GM12878 (cell line): ENCODE results near the gene CHP2. TPM values are rescaled to one million over a fixed set of nuclear protein-coding genes. Genes with fewer than 3 reads are reported as not detected.

Experiments
- ATAC-seq: fragments of 200-7000 bp; cut with Tn5 transposase; 3 replicates; pipeline ENCODE4 v1.9.1; 2020; ENCODE audit warnings: mild to moderate bottlenecking, moderate library complexity
- BruUV-seq: library from RNA; stranded (reverse); fragments of 400-500 nt; replicated peaks from 2 replicates; lab custom pipeline; 2021; lab: Mats Ljungman, UMichigan
- CTCF ChIA-PET: fragments of 300-600 bp; sonication (Branson Sonifier 250); formaldehyde crosslinking; extraction: SDS; loops from one replicate; lab custom pipeline; 2021; ENCODE audit warnings: inconsistent platforms; lab: Yijun Ruan, JAX
- POLR2A ChIA-PET: fragments of 350-600 bp; formaldehyde crosslinking; extraction: SDS; loops from one replicate; lab custom pipeline; 2021; ENCODE audit warnings: inconsistent platforms; lab: Charles Lee
- RAD21 ChIA-PET: fragments of 300-600 bp; sonication (Branson Sonifier 250); formaldehyde crosslinking; loops from one replicate; lab custom pipeline; 2023; ENCODE audit warnings: antibody characterized with exemption; ENCODE audit not compliant: unreplicated experiment; lab: Charles Lee
- SMC1A ChIA-PET: fragments of 300-600 bp; sonication (Branson Sonifier 250); formaldehyde crosslinking; loops from one replicate; lab custom pipeline; 2023; ENCODE audit not compliant: unreplicated experiment, uncharacterized antibody; lab: Charles Lee
- DNase-seq: peaks from one replicate; pipeline ENCODE4 v3.0.0-alpha.2; 2011; ENCODE audit warnings: low read depth, low spot score
- FAIRE-seq: peaks from 3 replicates; lab custom pipeline; 2011; peaks lifted over from hg19 to GRCh38; lab: Jason Lieb, UNC
- H2AFZ ChIP-seq: 2 replicates; pipeline ENCODE4 v1.6.0; 2011; ENCODE audit warnings: low read depth, low read length, control low read depth; ENCODE audit not compliant: control insufficient read depth
- H3K27ac ChIP-seq: 2 replicates; pipeline ENCODE4 v1.5.1; 2011; ENCODE audit warnings: control low read depth; ENCODE audit not compliant: control insufficient read depth, insufficient read depth
- H3K27me3 ChIP-seq, 2 experiments: replicated peaks in 1 of 2; 2 replicates each; pipeline versions ENCODE4 v1.6.0 to v1.6.1; 2011; ENCODE audit warnings: low read length in 1 of 2; ENCODE audit not compliant: control insufficient read depth in 2 of 2, insufficient read depth in 2 of 2
- H3K36me3 ChIP-seq, 2 experiments: 2 replicates each; pipeline ENCODE4 v1.5.1; 2011; ENCODE audit warnings: low read length in 1 of 2; ENCODE audit not compliant: control insufficient read depth in 2 of 2, insufficient read depth in 2 of 2
- H3K4me1 ChIP-seq: 2 replicates; pipeline ENCODE4 v1.6.1; 2011; ENCODE audit warnings: mild to moderate bottlenecking, low read length, moderate library complexity, mixed read lengths; ENCODE audit not compliant: control insufficient read depth, insufficient read depth
- H3K4me2 ChIP-seq: 2 replicates; pipeline ENCODE4 v1.6.0; 2011; ENCODE audit warnings: control low read depth; ENCODE audit not compliant: control insufficient read depth, insufficient read depth
- H3K4me3 ChIP-seq: fragments of 200-600 bp; sonication (generic); 2 replicates; pipeline ENCODE4 v1.5.1; 2016
- H3K79me2 ChIP-seq: 2 replicates; pipeline ENCODE4 v1.6.0; 2011; ENCODE audit warnings: low read length; ENCODE audit not compliant: control insufficient read depth, insufficient read depth
- H3K9ac ChIP-seq: 2 replicates; pipeline ENCODE4 v1.8.0; 2011; ENCODE audit warnings: low read length, control low read depth, mixed read lengths; ENCODE audit not compliant: control insufficient read depth, insufficient read depth
- H3K9me3 ChIP-seq: replicated peaks from 3 replicates; pipeline ENCODE4 v1.5.1; 2011; ENCODE audit warnings: mild to moderate bottlenecking, low read length; ENCODE audit not compliant: control insufficient read depth, insufficient read depth
- H4K20me1 ChIP-seq: 2 replicates; pipeline ENCODE4 v1.6.0; 2011; ENCODE audit not compliant: control insufficient read depth, insufficient read depth
- ETV6 ChIP-seq, 2 experiments: fragments of 450-650 bp in 1 of 2; IDR thresholded peaks in 1 of 2; conservative IDR thresholded peaks in 1 of 2; 2 replicates each; pipeline ENCODE4 v1.6.1; 2014; ENCODE audit warnings: antibody characterized with exemption in 1 of 2, borderline replicate concordance in 1 of 2, low read depth in 1 of 2, mild to moderate bottlenecking in 1 of 2, moderate library complexity in 1 of 2
- EZH2 ChIP-seq: IDR thresholded peaks from 2 replicates; pipeline ENCODE4 v1.6.1; 2012; ENCODE audit warnings: low read depth, mild to moderate bottlenecking, control low read depth, inconsistent platforms, low read length, borderline replicate concordance; ENCODE audit not compliant: control insufficient read depth
- GATAD2B ChIP-seq: fragments of 450-650 bp; conservative IDR thresholded peaks from 2 replicates; pipeline ENCODE4 v1.6.1; 2017; ENCODE audit warnings: low read depth, mild to moderate bottlenecking, moderate library complexity
- HDAC6 ChIP-seq: fragments of 200-600 bp; sonication (generic); IDR thresholded peaks from one replicate; pipeline ENCODE4 v1.8.0; 2017; ENCODE audit warnings: antibody characterized with exemption; ENCODE audit not compliant: unreplicated experiment
- POLR2A ChIP-seq: IDR thresholded peaks from 2 replicates; pipeline ENCODE4 v1.6.1; 2011; ENCODE audit warnings: low read depth, mild to moderate bottlenecking, low read length
- RBBP5 ChIP-seq: fragments of 200-600 bp; sonication (generic); conservative IDR thresholded peaks from 2 replicates; pipeline ENCODE4 v1.6.1; 2016
- WGBS: methylation state at CpG from one replicate; pipeline ENCODE4 v1.1.6; 2016; ENCODE audit warnings: low lambda C conversion rate; ENCODE audit not compliant: insufficient replicate concordance, insufficient coverage; ENCODE audit errors: missing lambda C conversion rate; 5-methylcytosine and 5-hydroxymethylcytosine counted together
- in situ Hi-C: fragments of 300-500 bp; cut with MboI; formaldehyde crosslinking; loops from 9 replicates; pipeline ENCODE4 v1.14.3; 2018; ENCODE audit warnings: mixed read lengths
- intact Hi-C: fragments of 100-400 bp; cut with micrococcal nuclease; formaldehyde crosslinking; loops from one replicate; pipeline ENCODE4 v1.14.2; 2022; ENCODE audit not compliant: unreplicated experiment
- polyA plus RNA-seq, 11 experiments: library from polyadenylated mRNA; depleted of rRNA in 4 of 11; unstranded in 6 of 11; stranded (reverse) in 5 of 11; fragments of >200 nt; fragmentation: Nextera tagmentation in 4 of 11; fragmentation: Illumina TruSeq in 1 of 11; extraction: Ambion mirVana in 4 of 11; extraction: Trizol in 1 of 11; gene quantifications; 1 replicate in 1 of 11; 2 replicates in 10 of 11; pipeline versions ENCODE4 v1.2.1 to v1.2.3, GENCODE V29; 2011 to 2016; ENCODE audit warnings: inconsistent platforms in 2 of 11, missing spikeins in 2 of 11, low read depth in 1 of 11
- total RNA-seq, 4 experiments: library from RNA; depleted of rRNA in 3 of 4; stranded (reverse); fragments of >200 nt in 3 of 4; fragmentation: Illumina TruSeq in 1 of 4; extraction: Trizol in 1 of 4; gene quantifications; 2 replicates each; pipeline versions ENCODE4 v1.2.1 to v1.2.3, GENCODE V29; 2013 to 2021
- TF ChIP-seq, protein P1 (sequence below), 3 experiments: IDR thresholded peaks in 2 of 3; conservative IDR thresholded peaks in 1 of 3; 2 replicates each; pipeline ENCODE4 v1.5.1; 2011; ENCODE audit warnings: low read depth in 3 of 3, low read length in 3 of 3, mild to moderate bottlenecking in 3 of 3, control low read depth in 2 of 3, moderate library complexity in 2 of 3, inconsistent platforms in 1 of 3, mixed read lengths in 1 of 3; ENCODE audit not compliant: control insufficient read depth in 2 of 3, insufficient read depth in 1 of 3; ENCODE audit errors: extremely low read depth in 1 of 3

CHP2 gene
- total and polyA plus RNA-seq, 10 of the 15 experiments (the other 5 are each of a cell fraction or from before 2014, with no cell fraction given): not detected

DNA sequence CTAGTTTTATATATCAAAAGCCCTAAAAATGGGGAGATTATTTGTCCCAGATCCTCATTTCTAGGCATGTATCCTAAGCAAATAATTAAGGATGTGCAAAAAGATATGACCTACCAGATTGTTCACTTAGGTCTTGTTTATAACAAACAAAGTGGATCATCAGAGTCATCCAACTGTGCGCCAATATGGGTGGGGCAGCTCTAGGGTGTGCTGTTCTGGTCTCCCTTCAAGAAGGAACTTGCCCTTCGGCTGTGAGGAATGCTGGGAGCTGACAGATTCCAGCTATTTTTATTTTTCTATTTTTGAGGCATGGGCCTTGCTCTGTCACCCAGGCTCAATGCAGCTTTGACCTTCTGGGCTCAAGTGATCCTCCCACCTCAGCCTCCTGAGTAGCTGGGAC lies 13.8 kb downstream of the CHP2 start (continued):
- TF ChIP-seq RBBP5: no peak

DNA sequence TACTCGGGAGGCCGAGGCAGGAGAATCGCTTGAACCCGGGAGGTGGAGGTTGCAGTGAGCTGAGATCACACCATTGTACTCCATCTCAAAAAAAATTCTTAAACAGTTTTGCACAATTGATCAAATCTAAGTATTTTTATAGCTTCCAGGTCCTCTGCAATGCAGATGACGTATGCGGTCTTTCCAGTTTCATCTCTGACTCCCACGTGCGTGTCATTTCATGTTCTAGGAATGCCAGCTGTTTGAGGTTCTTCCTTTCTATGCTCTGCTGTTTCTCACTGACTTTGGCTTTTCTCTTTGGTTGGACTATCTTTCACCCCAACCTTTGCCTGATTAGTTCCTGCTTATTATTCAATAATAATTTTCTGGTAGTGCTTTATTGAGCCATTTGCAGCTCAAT lies 16.2 kb downstream of the CHP2 start:
- ChIA-PET POLR2A (no interaction called here), SMC1A (interaction anchor here (0.6 kb wide), 1 partner anchor 58 kb away, joined by 3 read pairs; no protein-coding TSS in a partner anchor), RAD21 (no interaction called here), CTCF (no interaction called here)
- TF ChIP-seq EZH2 (no peak), ETV6 (conservative IDR thresholded peaks at IDR 0.05 in 1 of 2, IDR thresholded peaks at IDR 0.05 in 1 of 2; ENCODE audit: borderline replicate concordance in 1 of 2, low read depth in 1 of 2) (no peak), POLR2A (no peak), GATAD2B (no peak), HDAC6 (no peak)
- TF ChIP-seq, protein P1, sequence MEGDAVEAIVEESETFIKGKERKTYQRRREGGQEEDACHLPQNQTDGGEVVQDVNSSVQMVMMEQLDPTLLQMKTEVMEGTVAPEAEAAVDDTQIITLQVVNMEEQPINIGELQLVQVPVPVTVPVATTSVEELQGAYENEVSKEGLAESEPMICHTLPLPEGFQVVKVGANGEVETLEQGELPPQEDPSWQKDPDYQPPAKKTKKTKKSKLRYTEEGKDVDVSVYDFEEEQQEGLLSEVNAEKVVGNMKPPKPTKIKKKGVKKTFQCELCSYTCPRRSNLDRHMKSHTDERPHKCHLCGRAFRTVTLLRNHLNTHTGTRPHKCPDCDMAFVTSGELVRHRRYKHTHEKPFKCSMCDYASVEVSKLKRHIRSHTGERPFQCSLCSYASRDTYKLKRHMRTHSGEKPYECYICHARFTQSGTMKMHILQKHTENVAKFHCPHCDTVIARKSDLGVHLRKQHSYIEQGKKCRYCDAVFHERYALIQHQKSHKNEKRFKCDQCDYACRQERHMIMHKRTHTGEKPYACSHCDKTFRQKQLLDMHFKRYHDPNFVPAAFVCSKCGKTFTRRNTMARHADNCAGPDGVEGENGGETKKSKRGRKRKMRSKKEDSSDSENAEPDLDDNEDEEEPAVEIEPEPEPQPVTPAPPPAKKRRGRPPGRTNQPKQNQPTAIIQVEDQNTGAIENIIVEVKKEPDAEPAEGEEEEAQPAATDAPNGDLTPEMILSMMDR (IDR thresholded peaks at IDR 0.05 in 2 of 3, conservative IDR thresholded peaks at IDR 0.05 in 1 of 3; ENCODE audit: control insufficient read depth in 2 of 3, extremely low read depth in 1 of 3, insufficient read depth in 1 of 3, low read depth in 3 of 3, low read length in 3 of 3): no peak
- no peaks in the 10 kb centered on the region for H4K20me1 ChIP-seq
- WGBS: 63% methylated on average over 8 of the region's 8 CpGs
- H3K9ac ChIP-seq: no peak overlapping the region
- H3K4me1 ChIP-seq: no peaks in the 10 kb centered on the region
- H3K27me3 ChIP-seq: no peaks in the 10 kb centered on the region
- no peak for FAIRE-seq
- in situ Hi-C loops: no loop called here
- no peak overlapping the region for H3K4me2 ChIP-seq
- no peak for ATAC-seq
- no peaks in the 10 kb centered on the region for H3K9me3 ChIP-seq
- H3K79me2 ChIP-seq: no peaks in the 10 kb centered on the region
- H3K36me3 ChIP-seq: no peaks in the 10 kb centered on the region
- H3K27ac ChIP-seq: no peak overlapping the region
- DNase-seq: no peak
- no peak overlapping the region for H3K4me3 ChIP-seq
- no TSS peak for BruUV-seq
- intact Hi-C loops: no loop called here
- no peak overlapping the region for H2AFZ ChIP-seq
